IPS DF 4.7 (cell line): Measurements from ENCODE around the gene RAB33A.

ENCODE experiments used
- DNase-seq: peaks from one replicate; pipeline ENCODE4 v3.0.0-alpha.2; 2013; ENCODE audit warnings: low spot score; ENCODE audit errors: extremely low read depth

RAB33A gene

DNA sequence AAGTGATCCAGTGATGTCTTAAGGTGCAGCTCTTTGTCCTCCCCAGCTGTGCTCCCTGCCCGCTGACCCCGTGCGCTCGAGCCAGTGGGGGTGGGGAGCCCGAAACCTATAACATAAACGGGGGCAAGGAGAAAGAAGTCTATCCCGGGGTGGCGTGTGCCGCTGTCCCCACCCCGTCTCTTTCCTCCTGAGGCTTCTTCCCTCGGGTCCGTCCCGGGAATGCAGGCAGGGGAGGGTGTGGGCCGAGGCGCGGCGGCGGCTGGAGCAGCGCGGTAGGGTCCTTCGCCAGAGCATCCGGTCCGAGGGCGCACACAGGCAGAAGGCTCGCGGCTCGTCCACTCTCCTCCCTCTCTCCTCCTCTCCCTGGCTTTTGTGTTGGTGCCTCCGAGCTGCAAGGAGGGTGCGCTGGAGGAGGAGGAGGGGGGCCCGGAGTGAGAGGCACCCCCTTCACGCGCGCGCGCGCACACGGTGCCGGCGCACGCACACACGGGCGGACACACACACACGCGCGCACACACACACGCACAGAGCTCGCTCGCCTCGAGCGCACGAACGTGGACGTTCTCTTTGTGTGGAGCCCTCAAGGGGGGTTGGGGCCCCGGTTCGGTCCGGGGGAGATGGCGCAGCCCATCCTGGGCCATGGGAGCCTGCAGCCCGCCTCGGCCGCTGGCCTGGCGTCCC lies at the start of gene RAB33A:
Gene RAB33A, plus strand, starts transcription at position 517 of the 681 bp plus-strand sequence. Its CDS starts 101 bp downstream, at position 618.
- DNase-seq = no peak

DNA sequence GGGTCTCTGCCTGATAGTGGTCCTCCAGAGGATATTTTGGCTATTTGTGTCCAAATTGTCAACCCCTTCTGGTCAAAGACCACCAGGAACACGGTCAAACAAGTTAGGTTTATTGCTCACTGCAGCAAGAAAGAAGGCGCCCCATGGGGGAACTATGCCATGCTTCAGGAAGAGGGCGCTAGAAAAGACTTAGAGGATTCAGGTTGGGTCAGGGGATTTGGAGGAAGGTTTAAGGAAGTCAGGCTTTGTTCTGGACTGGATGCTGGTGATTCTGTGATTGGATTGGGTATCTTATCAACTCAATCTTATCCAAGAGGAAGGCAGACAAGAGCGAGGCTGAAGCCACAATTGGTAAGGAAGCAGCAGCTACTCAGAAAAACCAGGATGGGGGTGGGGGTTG lies 47.2 kb upstream of the RAB33A start:
- DNase-seq = no peak

DNA sequence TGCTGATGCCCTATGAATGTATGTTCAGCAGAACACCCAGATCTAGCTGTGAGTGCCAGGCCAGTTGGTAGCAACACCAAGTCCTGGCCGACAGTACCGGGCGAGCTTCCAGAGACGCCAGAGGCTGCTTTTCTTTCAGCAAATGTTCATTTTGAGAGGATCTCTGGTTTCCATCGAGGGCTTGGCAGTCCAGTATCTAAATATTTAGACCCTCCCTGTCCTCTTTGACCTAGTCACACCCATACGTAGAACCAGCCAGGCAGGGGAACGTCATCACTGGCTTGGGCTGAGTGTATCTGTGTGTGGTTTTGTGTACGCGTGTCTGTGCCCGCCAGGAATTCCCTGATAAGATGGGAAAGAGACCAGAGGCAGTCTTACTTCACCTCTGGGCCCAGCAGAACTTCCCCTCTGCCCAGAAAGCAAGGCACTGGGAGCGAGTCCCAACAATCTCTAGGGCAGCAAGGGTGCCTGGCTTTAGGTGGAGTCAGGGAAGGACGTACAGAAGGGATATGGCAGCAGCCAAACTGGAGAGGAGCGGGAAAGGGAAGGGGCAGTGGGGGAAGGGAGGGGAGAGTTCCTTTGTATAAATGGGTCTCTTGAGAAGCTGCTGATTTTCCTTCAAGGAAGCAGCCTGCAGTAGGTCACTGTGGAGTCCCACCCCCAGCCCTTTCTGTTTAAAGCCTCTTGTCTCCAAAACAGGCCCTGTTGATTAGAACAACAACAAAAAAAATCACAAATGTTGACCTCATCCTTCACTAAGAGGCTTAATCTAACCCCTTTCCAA lies 46.5 kb upstream of the RAB33A start:
- no peak for DNase-seq

DNA sequence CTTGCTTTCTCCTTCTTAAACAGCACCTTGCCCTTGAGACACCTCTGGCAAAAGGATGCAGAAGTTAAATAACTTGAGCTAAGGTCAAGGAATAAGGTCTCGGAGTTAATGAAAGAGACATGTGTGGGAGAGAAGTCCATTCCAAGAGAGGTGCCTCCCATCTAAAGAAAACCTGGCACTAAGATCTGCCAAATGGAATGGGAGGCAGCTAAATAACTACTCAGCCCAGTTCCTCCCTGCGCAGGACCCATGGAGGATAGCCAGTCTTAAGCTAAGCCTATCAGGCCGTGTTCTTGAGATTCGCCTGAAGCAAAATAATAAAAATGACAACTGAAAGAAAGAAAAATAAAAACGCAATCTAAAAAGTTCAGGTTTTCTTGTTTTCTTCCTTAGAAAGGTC lies 40.8 kb upstream of the RAB33A start:
- no peak for DNase-seq

DNA sequence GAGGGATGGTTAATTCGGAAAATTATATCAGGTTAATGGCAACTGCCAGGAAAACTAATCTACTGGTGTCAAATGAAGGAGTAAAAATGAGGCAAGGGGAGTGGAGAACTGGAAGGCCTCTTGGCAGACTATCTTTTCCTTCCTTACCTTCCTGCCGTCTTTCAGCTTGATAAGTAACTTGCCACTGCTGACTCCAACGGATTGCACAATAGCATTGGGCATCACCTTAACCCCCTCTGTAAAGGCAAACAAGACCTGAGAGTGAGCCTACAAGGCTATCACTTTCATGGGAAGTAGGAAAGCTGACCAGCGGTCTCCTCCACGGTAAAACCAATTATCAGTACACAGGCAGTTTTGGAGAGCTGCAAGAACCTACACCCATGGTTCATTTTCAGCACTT lies 35.3 kb upstream of the RAB33A start:
- DNase-seq = no peak

DNA sequence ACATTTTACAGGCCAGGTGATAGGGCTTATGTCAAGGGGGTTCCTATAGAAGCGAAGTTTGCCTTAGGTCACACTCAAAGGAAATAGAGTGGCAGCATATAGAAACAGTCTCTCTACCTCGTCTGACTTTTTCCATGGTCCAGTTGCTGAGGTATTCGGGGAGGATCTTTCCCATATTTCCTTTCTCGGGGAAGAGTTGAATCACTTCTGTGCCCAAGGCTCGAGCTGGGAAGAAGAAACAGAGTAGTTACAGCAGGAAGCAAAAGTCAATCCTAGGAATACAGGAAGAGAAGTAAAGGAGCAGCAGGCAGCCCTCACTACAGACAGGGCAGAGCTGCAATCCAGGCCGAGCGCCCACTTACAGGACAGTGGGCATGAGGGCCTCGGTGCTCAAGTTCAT lies 34.8 kb upstream of the RAB33A start:
- DNase-seq = no peak

DNA sequence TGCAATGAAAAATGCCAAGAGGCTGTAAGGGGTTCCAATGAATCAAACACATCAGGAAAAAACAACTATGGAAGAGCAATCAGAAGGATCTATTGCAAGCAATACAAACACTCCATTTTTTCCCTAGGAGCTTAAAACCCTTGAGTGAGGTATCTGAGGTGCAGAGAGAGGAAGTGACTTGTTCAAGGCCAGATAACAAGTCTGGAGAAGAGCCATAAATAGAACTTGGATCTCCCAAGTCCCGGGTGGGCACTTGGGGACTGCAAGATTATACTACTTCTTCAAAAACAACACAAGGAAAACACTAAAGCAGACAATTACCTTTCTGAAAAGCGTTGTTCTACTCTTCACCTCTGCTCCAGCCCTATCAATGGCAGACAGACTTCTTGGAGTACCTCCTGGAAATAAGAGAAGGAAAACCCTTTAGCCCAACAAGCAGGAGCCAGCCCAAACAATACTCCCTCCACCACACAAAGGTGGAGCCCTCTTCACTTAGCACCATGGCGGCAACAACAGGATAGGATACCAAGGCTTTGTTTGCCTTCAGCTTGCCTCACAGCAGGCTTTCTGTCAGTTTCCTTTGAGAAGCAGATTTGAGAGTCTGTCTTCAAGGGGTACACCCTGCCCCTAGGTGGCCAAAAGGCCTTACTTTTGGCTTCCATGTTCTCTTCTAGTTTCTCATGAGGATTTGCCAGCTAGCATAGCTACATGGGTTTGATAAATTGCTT lies 32.1 kb upstream of the RAB33A start:
- DNase-seq = no peak

DNA sequence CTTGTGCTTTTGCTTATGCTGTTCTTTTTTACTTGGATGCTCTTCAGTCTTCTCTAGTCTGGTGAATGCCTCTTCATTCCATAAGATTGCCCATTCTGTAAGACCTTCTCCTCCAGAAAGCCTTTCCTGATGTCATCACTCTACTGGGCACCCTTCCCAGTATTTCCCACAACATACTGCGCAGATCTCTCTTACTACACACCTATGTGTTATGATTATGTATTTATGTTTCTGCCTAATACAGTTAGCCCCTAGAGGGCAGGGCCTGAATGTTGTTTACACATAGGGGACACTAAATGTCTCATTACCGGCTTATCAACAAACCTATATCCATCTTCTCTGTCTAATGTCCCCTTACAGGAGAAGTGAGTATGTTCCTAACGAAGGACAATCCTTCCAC lies 27.3 kb upstream of the RAB33A start:
- DNase-seq = no peak

DNA sequence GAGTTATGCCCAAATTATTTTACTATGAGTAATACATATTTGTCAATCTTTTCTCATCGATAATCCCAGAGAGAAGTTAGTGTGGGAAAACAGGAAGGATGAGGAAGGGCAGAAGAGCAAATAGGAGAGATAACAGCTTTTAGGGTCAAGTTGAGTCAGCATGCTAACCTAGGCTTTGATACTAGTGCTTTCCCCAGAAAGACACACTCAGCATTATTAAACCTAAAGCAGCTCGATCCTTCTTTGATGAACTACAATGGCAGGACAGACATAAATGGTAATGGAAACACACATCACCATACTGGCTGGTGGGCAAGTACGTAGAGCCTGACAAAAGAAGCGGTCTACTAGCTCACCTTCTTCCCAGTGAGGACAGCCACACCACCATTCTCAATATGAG lies 26.6 kb upstream of the RAB33A start:
- no peak for DNase-seq

DNA sequence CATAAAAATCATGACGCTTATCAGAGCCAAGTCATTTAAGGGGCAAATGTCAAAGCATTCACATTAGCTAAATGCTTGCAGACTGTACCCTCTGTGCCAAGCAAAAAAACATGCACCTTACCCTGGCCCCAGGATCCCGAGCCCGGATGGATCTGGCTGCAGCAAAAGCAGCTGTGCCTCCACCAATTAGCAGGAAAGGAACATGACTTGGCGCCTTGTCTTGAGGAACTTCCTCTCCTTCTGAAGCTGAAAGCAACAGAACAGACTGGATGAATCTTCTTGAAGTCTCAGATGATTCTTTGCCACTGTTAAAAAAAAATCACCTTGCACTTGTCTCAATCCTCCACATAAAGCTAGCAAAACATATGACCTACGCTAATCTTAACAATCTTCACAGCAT lies 24.1 kb upstream of the RAB33A start:
- no peak for DNase-seq

DNA sequence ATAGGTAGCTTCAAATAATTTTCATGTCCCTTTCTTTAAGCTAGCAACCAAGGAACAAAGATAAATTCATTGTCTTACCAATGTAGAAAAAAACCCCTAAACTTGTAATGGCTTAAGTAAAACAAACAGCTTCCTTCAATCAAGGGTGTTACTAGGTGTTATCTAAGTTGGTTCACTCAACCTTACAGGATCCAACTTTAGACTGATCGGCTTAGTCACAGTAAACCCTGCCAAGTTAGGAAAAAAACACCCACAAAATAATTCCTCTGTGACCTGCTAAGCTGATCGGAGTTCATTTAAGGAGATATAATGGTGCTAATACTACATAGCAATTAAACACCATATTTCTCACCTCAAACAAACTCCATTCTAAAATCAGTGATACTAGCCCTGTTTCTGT lies 16.2 kb upstream of the RAB33A start:
- DNase-seq = no peak

DNA sequence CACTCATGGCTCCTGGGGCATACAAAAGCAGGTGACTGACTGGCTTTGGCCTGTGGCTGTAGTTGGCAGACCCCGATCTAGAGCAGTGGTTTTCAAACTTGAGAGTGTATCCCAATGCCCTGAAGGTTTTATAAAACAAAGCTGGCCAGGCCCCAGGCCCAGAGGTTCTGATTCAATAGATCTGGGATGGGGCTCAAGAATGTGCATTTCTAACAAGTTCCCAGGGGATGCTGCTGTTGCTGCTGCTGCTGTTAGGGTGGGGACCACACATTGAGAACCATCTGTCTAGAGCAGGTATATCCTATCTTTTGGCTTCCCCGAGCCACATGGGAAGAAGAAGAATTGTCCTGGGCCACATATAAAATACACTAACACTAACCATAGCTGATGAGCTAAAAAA lies 13.5 kb upstream of the RAB33A start:
- DNase-seq = no peak

DNA sequence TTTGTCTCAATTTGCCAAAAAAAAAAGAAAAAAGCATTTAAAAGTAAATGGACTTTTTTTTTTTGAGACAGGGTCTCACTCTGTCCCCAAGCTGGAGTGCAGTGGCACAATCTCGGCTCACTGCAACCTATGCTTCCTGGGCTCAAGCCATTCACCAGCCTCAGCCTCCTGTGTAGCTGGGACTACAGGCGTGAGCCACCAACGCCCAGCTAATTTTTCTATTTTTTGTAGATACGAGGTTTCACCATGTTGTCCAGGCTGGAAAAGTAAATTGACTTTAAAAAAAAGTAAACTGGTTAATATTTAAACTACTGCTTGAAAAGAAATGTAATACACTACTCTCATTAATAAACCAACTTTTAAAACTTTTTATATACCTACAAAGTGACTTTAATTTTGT lies 12.0 kb upstream of the RAB33A start:
- no peak for DNase-seq

DNA sequence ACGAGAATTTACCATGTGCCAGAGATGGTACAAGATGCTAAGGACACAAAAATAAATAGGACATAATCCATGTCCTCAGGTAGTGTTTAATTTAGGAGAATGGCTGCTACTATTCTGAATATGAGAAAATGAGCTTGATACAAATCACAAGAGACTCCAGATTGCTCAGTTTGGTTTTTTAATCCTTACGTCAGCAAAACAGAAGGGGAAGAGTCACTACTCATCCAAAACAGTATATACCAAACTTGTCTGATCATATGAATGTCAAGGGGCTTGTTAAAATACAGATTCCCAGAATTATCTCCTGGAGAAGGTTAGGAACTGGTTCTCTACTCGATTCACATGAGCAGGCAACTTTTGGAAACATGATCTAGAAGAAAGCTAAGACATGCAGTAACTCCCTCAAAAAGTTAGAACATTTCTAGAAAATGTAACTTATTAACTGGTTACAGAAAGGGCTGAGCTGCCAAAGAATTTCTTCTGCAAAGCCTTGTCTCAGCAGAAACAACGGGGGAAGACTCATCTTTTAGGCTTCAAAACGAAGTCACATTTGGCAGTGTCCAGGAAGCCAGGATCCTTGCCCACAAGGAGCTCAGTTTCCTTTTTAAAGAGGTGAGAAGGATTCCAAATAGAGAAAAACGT lies 9.5 kb upstream of the RAB33A start:
- DNase-seq = no peak

DNA sequence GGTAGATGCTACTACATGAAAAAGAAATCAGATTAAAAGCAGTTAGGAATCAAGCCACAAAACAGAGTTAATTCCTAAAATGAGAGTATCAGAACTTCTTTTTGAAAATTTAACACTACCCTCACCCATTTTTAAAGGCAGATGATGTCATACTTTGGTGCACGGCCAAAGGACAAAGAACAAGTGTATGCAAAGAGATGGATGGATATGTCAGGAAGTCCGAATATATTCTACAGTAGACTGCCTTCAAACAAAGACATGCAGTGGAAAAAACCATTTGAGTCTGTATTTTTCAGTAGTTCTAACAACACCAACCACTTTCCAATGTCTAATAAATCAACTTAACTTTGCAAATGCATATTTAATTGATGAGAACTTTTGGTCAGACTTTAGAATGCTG lies 8.4 kb upstream of the RAB33A start:
- no peak for DNase-seq

DNA sequence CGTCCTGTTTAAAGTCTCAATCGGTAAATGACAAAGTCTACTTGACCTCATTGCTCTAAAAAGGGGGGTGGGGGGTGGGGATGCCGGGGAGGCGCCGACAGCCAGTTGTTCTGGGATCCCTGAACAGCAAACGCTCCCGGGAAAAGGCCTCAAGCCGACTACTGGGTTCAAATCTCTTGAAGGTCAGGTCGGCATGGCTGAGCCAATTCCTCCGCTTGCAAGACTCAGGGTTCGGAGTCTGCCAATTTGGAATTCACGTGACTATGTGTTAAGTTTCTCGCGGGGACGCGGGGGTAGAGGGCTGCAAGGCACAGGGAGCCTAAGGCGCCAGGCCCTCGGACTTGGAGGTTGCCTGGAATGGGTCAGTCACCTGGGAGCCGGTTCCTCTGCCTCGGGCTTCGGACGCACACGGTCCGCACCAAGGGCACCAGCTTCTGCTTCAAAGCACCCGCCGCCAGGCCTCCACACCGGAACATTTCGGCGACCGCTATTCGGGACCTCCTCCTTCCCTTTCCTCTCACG lies 6.5 kb upstream of the RAB33A start:
- DNase-seq = no peak

DNA sequence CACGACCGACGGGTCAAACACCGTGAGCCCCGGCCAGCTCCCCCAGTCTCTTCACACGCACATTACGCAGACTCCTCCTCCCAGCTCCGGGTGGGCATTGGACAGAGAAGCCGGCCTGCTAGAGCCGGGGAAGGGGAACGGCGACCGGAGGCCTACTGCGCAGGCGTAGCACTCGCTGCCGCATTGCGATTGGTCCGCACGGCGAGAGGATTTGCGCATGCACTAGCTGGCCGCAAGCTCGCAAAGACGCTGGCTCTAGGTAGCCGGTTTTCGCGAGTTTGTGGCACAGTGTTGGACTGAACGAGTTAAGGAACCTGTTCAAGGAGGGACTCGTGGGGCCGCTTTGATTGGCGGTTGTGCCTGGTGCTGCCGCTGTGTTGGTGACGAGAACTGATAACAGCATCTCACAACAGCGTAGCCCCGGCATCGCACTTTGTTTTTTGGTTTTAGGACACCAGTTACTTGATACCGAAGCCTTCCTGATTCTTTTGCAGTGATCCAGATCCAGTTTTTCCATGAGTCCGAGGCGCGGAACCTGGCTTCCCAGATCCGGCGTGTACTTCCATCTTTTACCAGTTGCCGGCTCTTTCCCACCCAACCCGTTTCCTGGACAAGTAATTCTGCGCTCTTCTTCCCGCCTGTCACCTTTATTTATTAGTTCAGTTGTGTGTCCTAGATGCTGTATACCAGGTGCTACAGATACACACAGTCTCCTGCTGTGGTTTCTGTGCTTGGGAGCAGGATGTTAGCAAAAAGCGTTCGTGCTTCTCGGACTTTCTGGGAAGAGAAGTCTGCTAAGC lies 5.9 kb upstream of the RAB33A start, which contains the start of gene AIFM1:
Gene AIFM1, minus strand, starts transcription at position 139 of the 800 bp plus-strand sequence. CDS start 185 bp downstream, outside the sequence.
- DNase-seq = peak; percentile 56

DNA sequence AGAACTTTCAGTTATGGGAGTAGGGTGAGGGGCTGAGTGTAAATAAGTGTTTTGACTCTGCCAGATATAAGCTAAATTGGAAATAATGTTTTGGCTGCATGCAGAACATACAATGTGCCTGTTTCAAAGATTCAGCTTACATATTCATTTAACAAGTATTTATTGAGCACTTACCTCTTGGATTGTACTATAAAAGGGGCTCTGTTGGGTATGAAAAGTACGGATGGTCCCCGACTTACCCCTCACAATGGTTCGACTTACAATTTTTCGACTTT lies 5.3 kb upstream of the RAB33A start:
- DNase-seq = no peak

DNA sequence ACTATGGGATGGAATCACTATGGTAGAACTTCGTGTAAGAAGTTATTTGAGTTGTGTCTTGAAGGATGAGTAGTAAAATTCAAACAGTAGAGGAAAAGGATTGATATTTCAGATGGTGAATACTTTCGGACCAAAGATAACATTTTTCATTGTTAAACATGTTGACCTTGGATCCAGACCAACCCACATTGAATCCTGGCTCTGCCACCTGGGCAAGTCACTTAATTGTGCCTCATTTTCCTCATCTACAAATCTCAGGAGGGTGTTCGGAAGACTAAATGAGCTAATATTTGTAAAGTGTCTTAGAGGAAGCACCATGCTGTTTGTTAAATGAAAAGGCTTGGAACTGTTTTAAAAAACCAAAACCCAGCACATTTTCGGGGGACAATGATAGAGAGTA lies 4.7 kb upstream of the RAB33A start:
- no peak for DNase-seq

DNA sequence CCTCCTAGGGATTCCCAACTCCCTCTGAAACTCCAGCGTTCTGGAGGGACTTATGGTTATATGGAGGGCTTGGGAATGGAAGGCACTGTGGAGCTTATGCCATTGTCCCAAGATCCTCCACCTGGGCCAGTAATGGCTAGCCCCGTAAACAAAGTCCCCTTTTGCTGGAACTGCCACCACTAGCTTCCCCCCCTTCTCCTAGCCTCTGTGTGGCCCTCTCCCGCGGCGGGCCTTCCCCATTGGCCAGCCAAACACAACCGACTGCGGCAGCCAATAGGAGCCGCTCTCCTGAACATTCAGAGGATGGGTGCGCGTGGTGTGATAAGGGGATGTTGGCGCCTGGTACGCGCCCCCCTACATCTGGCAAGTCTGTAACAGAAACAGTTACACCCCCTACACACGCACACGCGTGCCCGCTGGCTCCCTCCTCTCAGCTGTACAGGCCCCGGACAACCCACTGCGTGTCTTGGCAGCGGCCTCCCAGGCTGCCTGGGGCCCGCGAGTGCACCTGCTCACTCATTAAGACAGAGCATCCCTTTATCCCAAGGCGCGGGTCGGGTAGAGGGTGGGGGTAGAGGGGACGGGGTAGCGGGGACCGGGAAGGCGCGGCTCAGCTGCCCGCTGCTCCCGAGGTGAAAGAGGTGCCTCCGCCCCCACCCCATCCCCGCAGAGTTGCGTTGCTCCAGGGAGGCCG lies 863 bp upstream of the RAB33A start:
- no peak for DNase-seq
